A673 (cell line): Measurements from ENCODE around the gene GABARAPL2.

Experiments used
- EZH2 ChIP-seq: fragments of 200-600 bp; sonication (generic); IDR thresholded peaks from 2 replicates; pipeline ENCODE4 v1.6.1; 2017; ENCODE audit warnings: borderline replicate concordance, low read depth, mild to moderate bottlenecking, mixed read lengths, antibody characterized with exemption, low read length; ENCODE audit not compliant: poor library complexity, severe bottlenecking
- TF ChIP-seq, protein P1 (sequence below): fragments of 300-800, 200-600 bp; sonication (generic); conservative IDR thresholded peaks from 2 replicates; pipeline ENCODE4 v1.5.1; 2017; ENCODE audit warnings: low read depth, mild to moderate bottlenecking, antibody characterized with exemption, low read length, moderate library complexity, mixed read lengths

DNA sequence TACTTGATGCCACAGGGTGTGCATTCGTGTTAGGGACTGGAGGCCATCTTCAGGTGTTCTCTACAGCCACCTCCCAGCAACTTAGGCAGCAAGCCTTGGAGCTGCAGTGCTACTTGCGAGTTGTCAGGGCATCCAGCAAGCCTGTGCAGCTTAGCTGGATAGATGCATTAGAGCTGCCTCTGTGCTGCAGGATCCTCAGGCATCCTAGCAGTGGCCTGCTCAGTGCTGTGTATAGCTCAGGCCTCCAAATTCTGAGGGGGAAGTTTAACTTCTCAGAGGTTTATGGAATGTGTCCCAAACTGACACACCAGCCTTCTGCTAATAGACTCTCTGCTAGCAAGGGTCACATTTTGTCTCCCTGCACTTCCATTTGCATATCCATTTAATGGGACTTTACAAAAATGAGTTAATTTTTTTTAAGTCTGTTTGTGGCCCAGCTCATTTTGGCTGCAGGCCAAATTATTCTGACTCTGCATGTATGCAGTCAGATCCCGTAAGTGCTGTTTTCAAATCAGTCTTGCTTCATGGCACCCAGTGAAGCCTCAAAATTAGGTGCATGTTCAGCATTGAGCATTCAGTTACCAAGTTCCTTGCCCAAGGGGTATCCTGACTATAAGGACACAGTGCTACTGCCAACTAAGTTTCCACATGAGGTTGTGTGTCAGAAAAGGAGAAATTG, 6.8 kb downstream of the GABARAPL2 start:
- TF ChIP-seq, protein P1, sequence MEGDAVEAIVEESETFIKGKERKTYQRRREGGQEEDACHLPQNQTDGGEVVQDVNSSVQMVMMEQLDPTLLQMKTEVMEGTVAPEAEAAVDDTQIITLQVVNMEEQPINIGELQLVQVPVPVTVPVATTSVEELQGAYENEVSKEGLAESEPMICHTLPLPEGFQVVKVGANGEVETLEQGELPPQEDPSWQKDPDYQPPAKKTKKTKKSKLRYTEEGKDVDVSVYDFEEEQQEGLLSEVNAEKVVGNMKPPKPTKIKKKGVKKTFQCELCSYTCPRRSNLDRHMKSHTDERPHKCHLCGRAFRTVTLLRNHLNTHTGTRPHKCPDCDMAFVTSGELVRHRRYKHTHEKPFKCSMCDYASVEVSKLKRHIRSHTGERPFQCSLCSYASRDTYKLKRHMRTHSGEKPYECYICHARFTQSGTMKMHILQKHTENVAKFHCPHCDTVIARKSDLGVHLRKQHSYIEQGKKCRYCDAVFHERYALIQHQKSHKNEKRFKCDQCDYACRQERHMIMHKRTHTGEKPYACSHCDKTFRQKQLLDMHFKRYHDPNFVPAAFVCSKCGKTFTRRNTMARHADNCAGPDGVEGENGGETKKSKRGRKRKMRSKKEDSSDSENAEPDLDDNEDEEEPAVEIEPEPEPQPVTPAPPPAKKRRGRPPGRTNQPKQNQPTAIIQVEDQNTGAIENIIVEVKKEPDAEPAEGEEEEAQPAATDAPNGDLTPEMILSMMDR: no peak
- TF ChIP-seq EZH2: no peak
